WTC11 (cell line): ENCODE measurements around the gene CLCF1. TPM values are rescaled to one million over a fixed set of nuclear protein-coding genes. Genes with fewer than 3 reads are reported as not detected.

Experiments used
- ATAC-seq: fragments of 200-7000 bp; cut with Tn5 transposase; 2 replicates; pipeline ENCODE4 v1.10.0; 2021; ENCODE audit warnings: mild to moderate bottlenecking, moderate library complexity
- CTCF ChIA-PET: fragments of 300-600 bp; sonication (Branson Sonifier 250); formaldehyde crosslinking; loops from one replicate; lab custom pipeline; 2021; ENCODE audit warnings: antibody characterized with exemption; lab: Charles Lee
- POLR2A ChIA-PET: fragments of 350-600 bp; sonication (Branson Sonifier 250); formaldehyde crosslinking; loops from one replicate; lab custom pipeline; 2021; ENCODE audit warnings: antibody characterized with exemption; lab: Charles Lee
- DNase-seq: peaks from one replicate; pipeline ENCODE4 v3.0.0; 2021; ENCODE audit warnings: low spot score
- H3K27ac Mint-ChIP-seq: 2 replicates; pipeline ENCODE4 v1.8.0; 2021; ENCODE audit warnings: mixed read lengths
- H3K27me3 Mint-ChIP-seq: 2 replicates; pipeline ENCODE4 v1.8.0; 2021; ENCODE audit warnings: low read depth, mild to moderate bottlenecking, moderate library complexity, mixed read lengths
- H3K36me3 Mint-ChIP-seq: 2 replicates; pipeline ENCODE4 v1.8.0; 2021; ENCODE audit warnings: mixed read lengths
- H3K4me1 Mint-ChIP-seq: 2 replicates; pipeline ENCODE4 v1.8.0; 2022; ENCODE audit warnings: mixed read lengths
- H3K4me3 Mint-ChIP-seq: 2 replicates; pipeline ENCODE4 v1.8.0; 2021; ENCODE audit warnings: mild to moderate bottlenecking, moderate library complexity, mixed read lengths
- H3K9me3 Mint-ChIP-seq: 2 replicates; pipeline ENCODE4 v1.8.0; 2021; ENCODE audit warnings: mixed read lengths
- CREM ChIP-seq: sonication (generic); formaldehyde crosslinking; IDR thresholded peaks from 2 replicates; pipeline ENCODE4 v1.8.1; 2022; ENCODE audit warnings: mild to moderate bottlenecking, missing genetic modification reagents, moderate library complexity
- FOXK1 ChIP-seq: sonication (generic); formaldehyde crosslinking; IDR thresholded peaks from 2 replicates; pipeline ENCODE4 v1.8.0; 2022; ENCODE audit warnings: mild to moderate bottlenecking, moderate library complexity, missing genetic modification reagents
- SMAD3 ChIP-seq: sonication (generic); formaldehyde crosslinking; IDR thresholded peaks from 2 replicates; pipeline ENCODE4 v1.8.0; 2022; ENCODE audit warnings: missing genetic modification reagents, mild to moderate bottlenecking, borderline replicate concordance
- SMAD4 ChIP-seq: sonication (generic); formaldehyde crosslinking; IDR thresholded peaks from 2 replicates; pipeline ENCODE4 v1.8.0; 2022; ENCODE audit warnings: mild to moderate bottlenecking, missing genetic modification reagents
- SOX15 ChIP-seq: fragments of 250-450 bp; sonication (Bioruptor Pico); IDR thresholded peaks from 2 replicates; pipeline ENCODE4 v1.9.0; 2021; ENCODE audit warnings: mild to moderate bottlenecking
- TEAD1 ChIP-seq: sonication (generic); formaldehyde crosslinking; IDR thresholded peaks from 2 replicates; pipeline ENCODE4 v1.8.0; 2022; ENCODE audit warnings: mild to moderate bottlenecking, missing genetic modification reagents
- TEAD4 ChIP-seq: sonication (generic); formaldehyde crosslinking; IDR thresholded peaks from 2 replicates; pipeline ENCODE4 v1.8.0; 2022; ENCODE audit warnings: mild to moderate bottlenecking, missing genetic modification reagents
- ZNF232 ChIP-seq: sonication (generic); formaldehyde crosslinking; IDR thresholded peaks from 2 replicates; pipeline ENCODE4 v1.8.0; 2022; ENCODE audit warnings: mild to moderate bottlenecking, missing genetic modification reagents
- total RNA-seq: library from RNA; stranded (reverse); gene quantifications from 3 replicates; pipeline ENCODE4 v1.2.3, GENCODE V29; 2021
- TF ChIP-seq, protein P1 (sequence below): sonication (generic); formaldehyde crosslinking; IDR thresholded peaks from 2 replicates; pipeline ENCODE4 v1.8.1; 2023; ENCODE audit warnings: mild to moderate bottlenecking, missing genetic modification reagents, borderline replicate concordance
- TF ChIP-seq, protein P2 (sequence below): fragments of 250-450 bp; sonication (Bioruptor Pico); IDR thresholded peaks from 2 replicates; pipeline ENCODE4 v2.1.2; 2022; ENCODE audit warnings: mild to moderate bottlenecking, moderate library complexity
- TF ChIP-seq, protein P3 (sequence below): sonication (generic); formaldehyde crosslinking; IDR thresholded peaks from 2 replicates; pipeline ENCODE4 v1.8.1; 2022; ENCODE audit warnings: missing genetic modification reagents, borderline replicate concordance
- TF ChIP-seq, protein P4 (sequence below): fragments of 250-450 bp; sonication (Bioruptor Pico); IDR thresholded peaks from 2 replicates; pipeline ENCODE4 v1.9.0; 2021; ENCODE audit warnings: mild to moderate bottlenecking
- TF ChIP-seq, protein P5 (sequence below): sonication (generic); formaldehyde crosslinking; IDR thresholded peaks from 2 replicates; pipeline ENCODE4 v1.8.1; 2023; ENCODE audit warnings: mild to moderate bottlenecking, missing genetic modification reagents
- TF ChIP-seq, protein P6 (sequence below): sonication (generic); formaldehyde crosslinking; IDR thresholded peaks from 2 replicates; pipeline ENCODE4 v1.8.1; 2023; ENCODE audit warnings: mild to moderate bottlenecking, missing genetic modification reagents, moderate library complexity
- TF ChIP-seq, protein P7 (sequence below): fragments of 250-450 bp; sonication (Bioruptor Pico); IDR thresholded peaks from 2 replicates; pipeline ENCODE4 v1.9.0; 2021; ENCODE audit warnings: moderate library complexity, mild to moderate bottlenecking, inconsistent platforms, borderline replicate concordance
- TF ChIP-seq, protein P8 (sequence below): sonication (generic); formaldehyde crosslinking; IDR thresholded peaks from 2 replicates; pipeline ENCODE4 v1.8.0; 2022; ENCODE audit warnings: mild to moderate bottlenecking, missing genetic modification reagents
- TF ChIP-seq, protein P9 (sequence below): fragments of 200-600 bp; IDR thresholded peaks from 2 replicates; pipeline ENCODE4 v1.8.0; 2022; ENCODE audit warnings: antibody characterized with exemption

CLCF1 gene
- total RNA-seq, 1 experiment from 2014 or later: 0.92 TPM

DNA sequence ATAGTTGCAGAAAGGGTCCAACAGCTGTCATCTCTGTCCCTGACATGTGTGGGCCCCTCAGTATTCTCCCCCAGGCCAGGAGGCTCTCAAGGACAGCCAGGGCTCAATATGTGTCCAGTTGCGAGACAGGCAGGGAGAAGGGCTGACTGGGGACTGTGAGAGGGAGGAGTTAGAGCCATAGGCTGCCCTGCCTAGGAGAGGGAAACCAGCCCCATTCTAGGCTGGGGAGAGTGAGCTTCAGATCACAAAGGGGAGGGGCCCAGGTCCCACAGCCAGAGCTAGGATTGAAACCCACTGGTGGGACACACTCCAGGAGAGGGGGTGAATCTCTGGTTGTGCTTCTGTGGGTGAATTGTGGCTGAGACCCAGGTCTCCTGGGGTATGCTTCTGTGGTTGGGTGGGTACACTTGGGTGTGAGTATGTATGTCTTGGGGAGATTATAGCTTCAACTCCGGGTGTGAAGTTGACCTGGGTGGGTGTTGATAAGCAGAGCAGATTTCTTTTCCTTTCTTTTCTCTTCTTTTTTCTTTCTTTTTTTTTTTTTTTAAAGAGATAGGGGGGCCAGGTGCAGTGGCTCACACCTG is 40.0 kb upstream of the CLCF1 start:
- H3K27me3 Mint-ChIP-seq: peaks cover 18% of the 10 kb centered on the region
- CTCF ChIA-PET: interaction anchor here (1.2 to 3.6 kb wide), 2 partner anchors 11 to 67 kb away, joined by 3 to 22 read pairs; partner anchors contain the start of gene PPP1CA
- no peaks in the 10 kb centered on the region for H3K36me3 Mint-ChIP-seq
- H3K4me3 Mint-ChIP-seq: no peak overlapping the region
- H3K27ac Mint-ChIP-seq: no peak overlapping the region
- TF ChIP-seq, protein P1, sequence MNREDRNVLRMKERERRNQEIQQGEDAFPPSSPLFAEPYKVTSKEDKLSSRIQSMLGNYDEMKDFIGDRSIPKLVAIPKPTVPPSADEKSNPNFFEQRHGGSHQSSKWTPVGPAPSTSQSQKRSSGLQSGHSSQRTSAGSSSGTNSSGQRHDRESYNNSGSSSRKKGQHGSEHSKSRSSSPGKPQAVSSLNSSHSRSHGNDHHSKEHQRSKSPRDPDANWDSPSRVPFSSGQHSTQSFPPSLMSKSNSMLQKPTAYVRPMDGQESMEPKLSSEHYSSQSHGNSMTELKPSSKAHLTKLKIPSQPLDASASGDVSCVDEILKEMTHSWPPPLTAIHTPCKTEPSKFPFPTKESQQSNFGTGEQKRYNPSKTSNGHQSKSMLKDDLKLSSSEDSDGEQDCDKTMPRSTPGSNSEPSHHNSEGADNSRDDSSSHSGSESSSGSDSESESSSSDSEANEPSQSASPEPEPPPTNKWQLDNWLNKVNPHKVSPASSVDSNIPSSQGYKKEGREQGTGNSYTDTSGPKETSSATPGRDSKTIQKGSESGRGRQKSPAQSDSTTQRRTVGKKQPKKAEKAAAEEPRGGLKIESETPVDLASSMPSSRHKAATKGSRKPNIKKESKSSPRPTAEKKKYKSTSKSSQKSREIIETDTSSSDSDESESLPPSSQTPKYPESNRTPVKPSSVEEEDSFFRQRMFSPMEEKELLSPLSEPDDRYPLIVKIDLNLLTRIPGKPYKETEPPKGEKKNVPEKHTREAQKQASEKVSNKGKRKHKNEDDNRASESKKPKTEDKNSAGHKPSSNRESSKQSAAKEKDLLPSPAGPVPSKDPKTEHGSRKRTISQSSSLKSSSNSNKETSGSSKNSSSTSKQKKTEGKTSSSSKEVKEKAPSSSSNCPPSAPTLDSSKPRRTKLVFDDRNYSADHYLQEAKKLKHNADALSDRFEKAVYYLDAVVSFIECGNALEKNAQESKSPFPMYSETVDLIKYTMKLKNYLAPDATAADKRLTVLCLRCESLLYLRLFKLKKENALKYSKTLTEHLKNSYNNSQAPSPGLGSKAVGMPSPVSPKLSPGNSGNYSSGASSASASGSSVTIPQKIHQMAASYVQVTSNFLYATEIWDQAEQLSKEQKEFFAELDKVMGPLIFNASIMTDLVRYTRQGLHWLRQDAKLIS: no peak
- TF ChIP-seq, protein P2, sequence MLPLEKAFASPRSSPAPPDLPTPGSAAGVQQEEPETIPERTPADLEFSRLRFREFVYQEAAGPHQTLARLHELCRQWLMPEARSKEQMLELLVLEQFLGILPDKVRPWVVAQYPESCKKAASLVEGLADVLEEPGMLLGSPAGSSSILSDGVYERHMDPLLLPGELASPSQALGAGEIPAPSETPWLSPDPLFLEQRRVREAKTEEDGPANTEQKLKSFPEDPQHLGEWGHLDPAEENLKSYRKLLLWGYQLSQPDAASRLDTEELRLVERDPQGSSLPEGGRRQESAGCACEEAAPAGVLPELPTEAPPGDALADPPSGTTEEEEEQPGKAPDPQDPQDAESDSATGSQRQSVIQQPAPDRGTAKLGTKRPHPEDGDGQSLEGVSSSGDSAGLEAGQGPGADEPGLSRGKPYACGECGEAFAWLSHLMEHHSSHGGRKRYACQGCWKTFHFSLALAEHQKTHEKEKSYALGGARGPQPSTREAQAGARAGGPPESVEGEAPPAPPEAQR (CRISPR knock-in tag): no peak
- TF ChIP-seq SMAD4 (CRISPR knock-in tag): no peak
- TF ChIP-seq SMAD3 (CRISPR knock-in tag): no peak
- TF ChIP-seq, protein P3, sequence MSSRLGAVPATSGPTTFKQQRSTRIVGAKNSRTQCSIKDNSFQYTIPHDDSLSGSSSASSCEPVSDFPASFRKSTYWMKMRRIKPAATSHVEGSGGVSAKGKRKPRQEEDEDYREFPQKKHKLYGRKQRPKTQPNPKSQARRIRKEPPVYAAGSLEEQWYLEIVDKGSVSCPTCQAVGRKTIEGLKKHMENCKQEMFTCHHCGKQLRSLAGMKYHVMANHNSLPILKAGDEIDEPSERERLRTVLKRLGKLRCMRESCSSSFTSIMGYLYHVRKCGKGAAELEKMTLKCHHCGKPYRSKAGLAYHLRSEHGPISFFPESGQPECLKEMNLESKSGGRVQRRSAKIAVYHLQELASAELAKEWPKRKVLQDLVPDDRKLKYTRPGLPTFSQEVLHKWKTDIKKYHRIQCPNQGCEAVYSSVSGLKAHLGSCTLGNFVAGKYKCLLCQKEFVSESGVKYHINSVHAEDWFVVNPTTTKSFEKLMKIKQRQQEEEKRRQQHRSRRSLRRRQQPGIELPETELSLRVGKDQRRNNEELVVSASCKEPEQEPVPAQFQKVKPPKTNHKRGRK (CRISPR knock-in tag): no peak
- no peak for TF ChIP-seq SOX15 (CRISPR knock-in tag)
- ATAC-seq: no peak
- POLR2A ChIA-PET: interaction anchor here (1.3 to 1.5 kb wide), 2 partner anchors 12 to 17 kb away, joined by 4 read pairs; partner anchors contain the start of gene PPP1CA
- peaks cover 23% of the 10 kb centered on the region for H3K4me1 Mint-ChIP-seq
- DNase-seq: no peak
- H3K9me3 Mint-ChIP-seq: no peaks in the 10 kb centered on the region

DNA sequence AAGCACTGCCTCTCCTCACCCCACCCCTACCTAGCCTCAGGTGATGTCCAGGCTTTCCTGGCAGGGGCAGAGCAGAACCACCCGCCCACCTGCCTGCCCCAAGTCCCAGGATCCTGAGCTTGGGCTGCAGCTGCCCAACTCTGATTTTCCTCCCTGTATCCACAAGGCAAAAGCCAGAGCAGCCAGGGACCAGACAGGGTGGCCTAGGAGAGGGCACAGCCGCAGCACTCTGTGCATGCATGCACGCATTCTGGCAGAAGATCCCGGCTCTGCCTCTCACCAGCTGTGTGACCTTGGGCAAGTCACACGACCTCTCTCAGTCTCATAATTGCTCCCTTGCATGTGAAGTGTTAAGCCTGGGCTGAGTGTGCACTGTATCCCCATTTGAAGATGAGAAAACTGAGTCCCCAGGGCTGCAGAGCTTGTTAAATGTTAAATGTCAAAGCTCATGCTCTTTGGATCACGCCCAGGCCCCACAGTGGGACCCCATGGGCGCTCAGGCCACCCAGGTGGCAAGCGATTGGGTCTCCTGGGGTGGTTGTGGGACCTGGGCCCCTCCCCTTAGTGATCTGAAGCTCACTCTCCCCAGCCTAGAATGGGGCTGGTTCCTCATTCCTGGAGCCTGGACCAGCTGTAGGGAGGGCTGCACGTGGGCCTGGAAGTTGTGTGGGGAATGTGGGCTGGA is 39.2 kb upstream of the CLCF1 start:
- H3K4me3 Mint-ChIP-seq: no peak overlapping the region
- H3K9me3 Mint-ChIP-seq: no peaks in the 10 kb centered on the region
- no peak for ATAC-seq
- no peaks in the 10 kb centered on the region for H3K36me3 Mint-ChIP-seq
- POLR2A ChIA-PET: interaction anchor here (1.5 kb wide), 1 partner anchor 16 kb away, joined by 4 read pairs; no protein-coding TSS in a partner anchor
- H3K27ac Mint-ChIP-seq: no peak overlapping the region
- peaks cover 24% of the 10 kb centered on the region for H3K27me3 Mint-ChIP-seq
- CTCF ChIA-PET: interaction anchor here (0.6 to 3.6 kb wide), 3 partner anchors 11 to 67 kb away, joined by 3 to 22 read pairs (median 3); partner anchors contain the start of gene PPP1CA
- DNase-seq: no peak
- peaks cover 23% of the 10 kb centered on the region for H3K4me1 Mint-ChIP-seq
- TF ChIP-seq, protein P4, sequence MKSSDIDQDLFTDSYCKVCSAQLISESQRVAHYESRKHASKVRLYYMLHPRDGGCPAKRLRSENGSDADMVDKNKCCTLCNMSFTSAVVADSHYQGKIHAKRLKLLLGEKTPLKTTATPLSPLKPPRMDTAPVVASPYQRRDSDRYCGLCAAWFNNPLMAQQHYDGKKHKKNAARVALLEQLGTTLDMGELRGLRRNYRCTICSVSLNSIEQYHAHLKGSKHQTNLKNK (CRISPR knock-in tag): no peak
- TF ChIP-seq TEAD4 (CRISPR knock-in tag): no peak
- TF ChIP-seq, protein P5, sequence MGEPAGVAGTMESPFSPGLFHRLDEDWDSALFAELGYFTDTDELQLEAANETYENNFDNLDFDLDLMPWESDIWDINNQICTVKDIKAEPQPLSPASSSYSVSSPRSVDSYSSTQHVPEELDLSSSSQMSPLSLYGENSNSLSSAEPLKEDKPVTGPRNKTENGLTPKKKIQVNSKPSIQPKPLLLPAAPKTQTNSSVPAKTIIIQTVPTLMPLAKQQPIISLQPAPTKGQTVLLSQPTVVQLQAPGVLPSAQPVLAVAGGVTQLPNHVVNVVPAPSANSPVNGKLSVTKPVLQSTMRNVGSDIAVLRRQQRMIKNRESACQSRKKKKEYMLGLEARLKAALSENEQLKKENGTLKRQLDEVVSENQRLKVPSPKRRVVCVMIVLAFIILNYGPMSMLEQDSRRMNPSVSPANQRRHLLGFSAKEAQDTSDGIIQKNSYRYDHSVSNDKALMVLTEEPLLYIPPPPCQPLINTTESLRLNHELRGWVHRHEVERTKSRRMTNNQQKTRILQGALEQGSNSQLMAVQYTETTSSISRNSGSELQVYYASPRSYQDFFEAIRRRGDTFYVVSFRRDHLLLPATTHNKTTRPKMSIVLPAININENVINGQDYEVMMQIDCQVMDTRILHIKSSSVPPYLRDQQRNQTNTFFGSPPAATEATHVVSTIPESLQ (CRISPR knock-in tag): no peak
- TF ChIP-seq ZNF232 (CRISPR knock-in tag): no peak
- no peak for TF ChIP-seq SOX15 (CRISPR knock-in tag)
- no peak for TF ChIP-seq FOXK1
- TF ChIP-seq, protein P6, sequence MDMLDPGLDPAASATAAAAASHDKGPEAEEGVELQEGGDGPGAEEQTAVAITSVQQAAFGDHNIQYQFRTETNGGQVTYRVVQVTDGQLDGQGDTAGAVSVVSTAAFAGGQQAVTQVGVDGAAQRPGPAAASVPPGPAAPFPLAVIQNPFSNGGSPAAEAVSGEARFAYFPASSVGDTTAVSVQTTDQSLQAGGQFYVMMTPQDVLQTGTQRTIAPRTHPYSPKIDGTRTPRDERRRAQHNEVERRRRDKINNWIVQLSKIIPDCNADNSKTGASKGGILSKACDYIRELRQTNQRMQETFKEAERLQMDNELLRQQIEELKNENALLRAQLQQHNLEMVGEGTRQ (CRISPR knock-in tag): no peak
- TF ChIP-seq, protein P7, sequence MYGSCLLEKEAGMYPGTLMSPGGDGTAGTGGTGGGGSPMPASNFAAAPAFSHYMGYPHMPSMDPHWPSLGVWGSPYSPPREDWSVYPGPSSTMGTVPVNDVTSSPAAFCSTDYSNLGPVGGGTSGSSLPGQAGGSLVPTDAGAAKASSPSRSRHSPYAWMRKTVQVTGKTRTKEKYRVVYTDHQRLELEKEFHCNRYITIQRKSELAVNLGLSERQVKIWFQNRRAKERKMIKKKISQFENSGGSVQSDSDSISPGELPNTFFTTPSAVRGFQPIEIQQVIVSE (CRISPR knock-in tag): no peak
- TF ChIP-seq, protein P8, sequence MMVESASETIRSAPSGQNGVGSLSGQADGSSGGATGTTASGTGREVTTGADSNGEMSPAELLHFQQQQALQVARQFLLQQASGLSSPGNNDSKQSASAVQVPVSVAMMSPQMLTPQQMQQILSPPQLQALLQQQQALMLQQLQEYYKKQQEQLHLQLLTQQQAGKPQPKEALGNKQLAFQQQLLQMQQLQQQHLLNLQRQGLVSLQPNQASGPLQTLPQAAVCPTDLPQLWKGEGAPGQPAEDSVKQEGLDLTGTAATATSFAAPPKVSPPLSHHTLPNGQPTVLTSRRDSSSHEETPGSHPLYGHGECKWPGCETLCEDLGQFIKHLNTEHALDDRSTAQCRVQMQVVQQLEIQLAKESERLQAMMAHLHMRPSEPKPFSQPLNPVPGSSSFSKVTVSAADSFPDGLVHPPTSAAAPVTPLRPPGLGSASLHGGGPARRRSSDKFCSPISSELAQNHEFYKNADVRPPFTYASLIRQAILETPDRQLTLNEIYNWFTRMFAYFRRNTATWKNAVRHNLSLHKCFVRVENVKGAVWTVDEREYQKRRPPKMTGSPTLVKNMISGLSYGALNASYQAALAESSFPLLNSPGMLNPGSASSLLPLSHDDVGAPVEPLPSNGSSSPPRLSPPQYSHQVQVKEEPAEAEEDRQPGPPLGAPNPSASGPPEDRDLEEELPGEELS (CRISPR knock-in tag): no peak
- TF ChIP-seq CREM: no peak
- TF ChIP-seq, protein P9, sequence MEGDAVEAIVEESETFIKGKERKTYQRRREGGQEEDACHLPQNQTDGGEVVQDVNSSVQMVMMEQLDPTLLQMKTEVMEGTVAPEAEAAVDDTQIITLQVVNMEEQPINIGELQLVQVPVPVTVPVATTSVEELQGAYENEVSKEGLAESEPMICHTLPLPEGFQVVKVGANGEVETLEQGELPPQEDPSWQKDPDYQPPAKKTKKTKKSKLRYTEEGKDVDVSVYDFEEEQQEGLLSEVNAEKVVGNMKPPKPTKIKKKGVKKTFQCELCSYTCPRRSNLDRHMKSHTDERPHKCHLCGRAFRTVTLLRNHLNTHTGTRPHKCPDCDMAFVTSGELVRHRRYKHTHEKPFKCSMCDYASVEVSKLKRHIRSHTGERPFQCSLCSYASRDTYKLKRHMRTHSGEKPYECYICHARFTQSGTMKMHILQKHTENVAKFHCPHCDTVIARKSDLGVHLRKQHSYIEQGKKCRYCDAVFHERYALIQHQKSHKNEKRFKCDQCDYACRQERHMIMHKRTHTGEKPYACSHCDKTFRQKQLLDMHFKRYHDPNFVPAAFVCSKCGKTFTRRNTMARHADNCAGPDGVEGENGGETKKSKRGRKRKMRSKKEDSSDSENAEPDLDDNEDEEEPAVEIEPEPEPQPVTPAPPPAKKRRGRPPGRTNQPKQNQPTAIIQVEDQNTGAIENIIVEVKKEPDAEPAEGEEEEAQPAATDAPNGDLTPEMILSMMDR: no peak
- TF ChIP-seq TEAD1: no peak
